Small intestine (tissue), 7 donors: ENCODE results near the gene CD300H. TPM values are rescaled to one million over a fixed set of nuclear protein-coding genes. Genes with fewer than 3 reads are reported as not detected.
"Not testable (repeated sequence)": the region's sequence is repeated elsewhere in the genome, so short reads cannot be mapped to it uniquely, and the experiment has no call there.

Experiments
- DNase-seq, 2 donors: peaks; one replicate each; pipeline versions ENCODE4 v3.0.0 to v3.0.0-alpha.2; 2013
- FAIRE-seq: peaks from 2 replicates; lab custom pipeline; 2012; peaks lifted over from hg19 to GRCh38; lab: Jason Lieb, UNC
- H3K27ac ChIP-seq, 3 donors: one replicate each; pipeline ENCODE4 v1.5.1; 2013; ENCODE audit warnings: low read length in 2 of 3, mild to moderate bottlenecking in 2 of 3, control low read depth in 1 of 3, inconsistent platforms in 1 of 3, low read depth in 1 of 3, moderate library complexity in 1 of 3
- H3K27me3 ChIP-seq, 3 donors: one replicate each; pipeline ENCODE4 v1.6.1; 2013; ENCODE audit warnings: low read length in 3 of 3, inconsistent platforms in 1 of 3; ENCODE audit not compliant: control insufficient read depth in 3 of 3, insufficient read depth in 3 of 3
- H3K36me3 ChIP-seq, 3 donors: one replicate each; pipeline ENCODE4 v1.6.1; 2013; ENCODE audit warnings: low read length in 3 of 3, inconsistent platforms in 1 of 3, low read depth in 1 of 3, mild to moderate bottlenecking in 1 of 3, moderate library complexity in 1 of 3; ENCODE audit not compliant: control insufficient read depth in 3 of 3, insufficient read depth in 2 of 3
- H3K4me1 ChIP-seq, 3 donors: one replicate each; pipeline ENCODE4 v1.6.1; 2013; ENCODE audit warnings: low read length in 2 of 3, inconsistent platforms in 1 of 3, low read depth in 1 of 3, mild to moderate bottlenecking in 1 of 3, moderate library complexity in 1 of 3; ENCODE audit not compliant: control insufficient read depth in 3 of 3, insufficient read depth in 2 of 3
- H3K4me3 ChIP-seq, 3 donors: one replicate each; pipeline ENCODE4 v1.5.1; 2013; ENCODE audit warnings: low read length in 3 of 3, control low read depth in 1 of 3, inconsistent platforms in 1 of 3, low read depth in 1 of 3, mild to moderate bottlenecking in 1 of 3, moderate library complexity in 1 of 3
- H3K9me3 ChIP-seq, 2 donors: one replicate each; pipeline ENCODE4 v1.6.1; 2013; ENCODE audit warnings: low read depth in 1 of 2, low read length in 1 of 2; ENCODE audit not compliant: control insufficient read depth in 2 of 2, insufficient read depth in 1 of 2
- WGBS, 3 donors: extraction: QIAGEN DNeasy Blood & Tissue Kit; methylation state at CpG; one replicate each; pipeline ENCODE4 v1.1.7; 2013; 5-methylcytosine and 5-hydroxymethylcytosine counted together
- polyA plus RNA-seq, 4 donors: library from polyadenylated mRNA; stranded (reverse) in 3 of 4; unstranded in 1 of 4; fragments of 200-250 nt in 3 of 4; fragments of 120-200 nt in 1 of 4; gene quantifications; one replicate each; pipeline versions ENCODE4 v1.2.1 to v1.2.3, GENCODE V29; 2013
- donor health status: healthy with polysubstance abuse.
- donor health status: control.
- donor health status: control.
- donor health status: Bipolar disorder and iron deficiency.
- donor health status: healthy.

Gene CD300H
- polyA plus RNA-seq, 4 donors = 0.13 TPM; not detected in 3

- no peak for FAIRE-seq
These were observed 7.3 kb upstream of the CD300H start for GRCh38 chr17:74574489-74575142.

GRCh38 chr17:74573635-74574034 is 6.3 kb upstream of the CD300H start:
- H3K4me1 ChIP-seq, H3K36me3 ChIP-seq, H3K27me3 ChIP-seq, DNase-seq, H3K27ac ChIP-seq, H3K4me3 ChIP-seq, FAIRE-seq, H3K9me3 ChIP-seq: not testable (repeated sequence)

More at GRCh38 chr17:74574489-74575142, 7.3 kb upstream of the CD300H start:
- peak; percentile 7 to 21 for DNase-seq
- H3K27me3 ChIP-seq = no peaks in the 10 kb centered on the region
- no peaks in the 10 kb centered on the region for H3K36me3 ChIP-seq
- H3K4me3 ChIP-seq = no peak overlapping the region
- WGBS, 3 donors = 13 to 50% (median 23%) methylated on average over 5 of the region's 5 CpGs
- no peaks in the 10 kb centered on the region for H3K4me1 ChIP-seq
- H3K9me3 ChIP-seq = no peaks in the 10 kb centered on the region
- peak overlapping the region in 1 of 3 donors; percentile 0 for H3K27ac ChIP-seq

- Histone ChIP-seq H3K27me3 (no peaks in the 10 kb centered on the region), H3K4me3 (no peak overlapping the region), H3K4me1 (no peaks in the 10 kb centered on the region), H3K27ac (no peak overlapping the region), H3K9me3 (no peaks in the 10 kb centered on the region), H3K36me3 (no peaks in the 10 kb centered on the region)
- no peak for FAIRE-seq
- WGBS, 3 donors = 73 to 81% (median 77%) methylated on average over 3 of the region's 3 CpGs
- no peak for DNase-seq
These were observed 5.9 kb upstream of the CD300H start for GRCh38 chr17:74573169-74573568.

GRCh38 chr17:74571621-74572270 is 4.4 kb upstream of the CD300H start:
- 76 to 84% (median 77%) methylated on average over 4 of the region's 4 CpGs for WGBS, 3 donors
- DNase-seq (no peak), FAIRE-seq (no peak)
- Histone ChIP-seq H3K27ac (no peak overlapping the region), H3K27me3 (no peaks in the 10 kb centered on the region), H3K4me3 (no peak overlapping the region), H3K4me1 (no peaks in the 10 kb centered on the region), H3K9me3 (no peaks in the 10 kb centered on the region), H3K36me3 (no peaks in the 10 kb centered on the region)

DNA sequence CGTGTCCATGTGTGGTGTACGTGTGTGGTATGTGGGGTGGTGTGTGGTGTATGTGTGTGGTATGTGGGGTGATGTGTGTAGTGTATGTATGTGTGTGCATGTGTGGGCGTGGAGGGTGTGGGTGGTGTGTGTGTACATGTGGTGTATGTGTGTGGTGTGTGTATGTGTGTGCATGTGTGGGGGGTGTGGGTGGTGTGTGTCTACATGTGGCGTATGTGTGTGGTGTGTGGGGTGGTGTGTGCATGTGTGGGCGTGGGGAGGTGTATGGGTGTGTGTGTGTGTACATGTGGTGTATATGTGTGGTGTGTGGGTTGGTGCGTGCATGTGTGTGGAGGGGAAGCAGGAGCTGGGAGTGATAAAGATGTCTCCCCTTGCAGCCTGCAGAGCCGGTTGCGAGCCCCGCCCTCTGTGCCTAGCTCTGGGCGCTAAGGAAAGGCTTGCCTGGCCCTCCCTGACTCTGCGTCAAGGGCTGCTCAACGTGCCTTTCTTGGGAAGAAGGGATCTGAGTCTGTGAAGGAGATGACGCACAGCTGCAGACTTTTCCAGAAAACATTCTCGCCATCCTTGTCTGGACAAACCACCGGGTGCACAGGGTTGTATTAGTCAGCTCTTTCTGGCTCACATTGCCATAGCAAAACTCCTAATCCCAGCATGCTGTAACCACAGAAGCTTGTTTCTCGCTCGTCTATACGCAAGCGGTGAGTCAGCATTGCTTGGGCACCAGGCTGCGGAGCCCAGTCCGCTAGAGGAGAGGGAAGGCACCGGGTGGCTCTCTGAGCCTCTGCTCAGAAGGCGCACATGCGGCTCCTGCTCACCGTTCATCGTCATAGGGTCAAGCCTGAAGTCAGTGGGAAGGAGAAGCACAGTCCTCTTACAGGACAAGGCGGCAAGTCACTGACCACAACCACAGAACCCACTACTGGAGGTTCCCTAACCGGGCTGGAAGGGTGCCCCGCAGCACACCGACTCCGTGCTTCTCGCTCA is 2.0 kb upstream of the CD300H start:
- Histone ChIP-seq H3K27ac (no peak overlapping the region), H3K36me3 (no peaks in the 10 kb centered on the region), H3K27me3 (peaks cover 0 to 3% (median 0%) of the 10 kb centered on the region in 3 donors), H3K9me3 (no peaks in the 10 kb centered on the region), H3K4me3 (no peak overlapping the region), H3K4me1 (no peaks in the 10 kb centered on the region)
- FAIRE-seq (no peak), DNase-seq (no peak)
- 61 to 69% (median 65%) methylated on average over 32 of the region's 32 CpGs for WGBS, 3 donors

GRCh38 chr17:74568106-74568873 is 981 bp upstream of the CD300H start:
- Histone ChIP-seq H3K27ac (no peak overlapping the region), H3K4me3 (no peak overlapping the region), H3K36me3 (no peaks in the 10 kb centered on the region), H3K9me3 (no peaks in the 10 kb centered on the region), H3K27me3 (peaks cover 0 to 3% (median 0%) of the 10 kb centered on the region in 3 donors), H3K4me1 (no peaks in the 10 kb centered on the region)
- no peak for FAIRE-seq
- no peak for DNase-seq
- WGBS, 3 donors = 69 to 77% (median 72%) methylated on average over 4 of the region's 4 CpGs

- no peaks in the 10 kb centered on the region for H3K9me3 ChIP-seq
- WGBS, 3 donors = 35 to 39% (median 37%) methylated on average over 9 of the region's 9 CpGs
- no peak overlapping the region for H3K27ac ChIP-seq
- H3K36me3 ChIP-seq = no peaks in the 10 kb centered on the region
- peaks cover 0 to 3% (median 0%) of the 10 kb centered on the region in 3 donors for H3K27me3 ChIP-seq
- DNase-seq (peak; percentile 18 to 27), FAIRE-seq (no peak)
- no peaks in the 10 kb centered on the region for H3K4me1 ChIP-seq
- no peak overlapping the region for H3K4me3 ChIP-seq
These were observed 1.1 kb downstream of the CD300H start for GRCh38 chr17:74566132-74566753.
